Stimulated activated CD8-positive, alpha-beta memory T cell treated with anti-CD3 and anti-CD28 coated beads, Interleukin-12 subunit alpha, Interleukin-12 subunit beta, amount 100 ng/mL, for 24 hours (primary cell): ENCODE measurements around the gene SORBS1.

Experiments used
- DNase-seq: peaks from one replicate; pipeline ENCODE4 v3.0.0-alpha.2; 2020; ENCODE audit errors: extremely low read depth

Gene SORBS1

GRCh38 chr10:95561177-95561863 is at the start of gene SORBS1:
SORBS1 (minus strand) TSS chr10:95561371; CDS start chr10:95441135, 120,236 bp downstream.
- peak; percentile 69 for DNase-seq

- no peak for DNase-seq
Measured at GRCh38 chr10:95610727-95611126, 49.6 kb upstream of the SORBS1 start.

- DNase-seq, result no peak
Measured at GRCh38 chr10:95606922-95607321, 45.8 kb upstream of the SORBS1 start.

- no peak for DNase-seq
Measured at GRCh38 chr10:95605163-95605562, 44.0 kb upstream of the SORBS1 start.

- DNase-seq, result no peak
Measured at GRCh38 chr10:95604630-95605029, 43.5 kb upstream of the SORBS1 start.

GRCh38 chr10:95602382-95602781 is 41.2 kb upstream of the SORBS1 start:
- DNase-seq, result no peak

GRCh38 chr10:95601116-95601719 is 40.0 kb upstream of the SORBS1 start:
- peak; percentile 1 for DNase-seq

GRCh38 chr10:95600158-95600557 is 39.0 kb upstream of the SORBS1 start:
- no peak for DNase-seq

- no peak for DNase-seq
Measured at GRCh38 chr10:95597788-95598187, 36.6 kb upstream of the SORBS1 start.

GRCh38 chr10:95588025-95588424 is 26.9 kb upstream of the SORBS1 start:
- no peak for DNase-seq

GRCh38 chr10:95579835-95580535 is 18.8 kb upstream of the SORBS1 start:
- DNase-seq, result no peak

- DNase-seq, result no peak
Measured at GRCh38 chr10:95579292-95579691, 18.1 kb upstream of the SORBS1 start.

GRCh38 chr10:95578619-95579018 is 17.4 kb upstream of the SORBS1 start:
- no peak for DNase-seq

- DNase-seq, result no peak
Measured at GRCh38 chr10:95574649-95575365, 13.6 kb upstream of the SORBS1 start.

- no peak for DNase-seq
Measured at GRCh38 chr10:95573964-95574604, 12.9 kb upstream of the SORBS1 start.

GRCh38 chr10:95573527-95573926 is 12.4 kb upstream of the SORBS1 start:
- DNase-seq, result no peak

- no peak for DNase-seq
Measured at GRCh38 chr10:95572131-95572820, 11.1 kb upstream of the SORBS1 start.

- DNase-seq, result no peak
Measured at GRCh38 chr10:95571390-95571789, 10.2 kb upstream of the SORBS1 start.

- DNase-seq, result no peak
Measured at GRCh38 chr10:95569368-95569767, 8.2 kb upstream of the SORBS1 start.

- DNase-seq, result no peak
Measured at GRCh38 chr10:95567903-95568630, 6.9 kb upstream of the SORBS1 start.

- DNase-seq, result no peak
Measured at GRCh38 chr10:95566136-95566535, 5.0 kb upstream of the SORBS1 start.
